Activated CD8-positive, alpha-beta T cell treated with anti-CD3 and anti-CD28 coated beads for 36 hours (primary cell): ENCODE data around the gene TOR2A. TPM values are rescaled to one million over a fixed set of nuclear protein-coding genes. Genes with fewer than 3 reads are reported as not detected.
A peak's percentile ranks its signal among the peaks of the same experiment; 100 is the strongest.

Experiments used
- ATAC-seq: fragments of 200-7000 bp; cut with Tn5 transposase; one replicate; pipeline ENCODE4 v1.10.0; 2021; ENCODE audit warnings: mild to moderate bottlenecking, moderate library complexity
- CTCF ChIA-PET: fragments of 350-600 bp; sonication (Branson Sonifier 250); formaldehyde crosslinking; loops from one replicate; lab custom pipeline; 2021; ENCODE audit warnings: antibody characterized with exemption; lab: Charles Lee
- POLR2A ChIA-PET: fragments of 350-600 bp; sonication (Branson Sonifier 250); formaldehyde crosslinking; loops from one replicate; lab custom pipeline; 2021; ENCODE audit warnings: antibody characterized with exemption; lab: Charles Lee
- DNase-seq: peaks from one replicate; pipeline ENCODE4 v3.0.0-alpha.2; 2020
- H3K27ac Mint-ChIP-seq: one replicate; pipeline ENCODE4 v1.8.0; 2021; ENCODE audit warnings: mild to moderate bottlenecking, mixed read lengths
- H3K27me3 Mint-ChIP-seq: one replicate; pipeline ENCODE4 v1.8.0; 2021; ENCODE audit warnings: mixed read lengths
- H3K36me3 Mint-ChIP-seq: one replicate; pipeline ENCODE4 v1.8.0; 2021; ENCODE audit warnings: low read depth, mixed read lengths
- H3K4me1 Mint-ChIP-seq: one replicate; pipeline ENCODE4 v1.8.0; 2021; ENCODE audit warnings: low read depth, mixed read lengths
- H3K4me3 Mint-ChIP-seq: one replicate; pipeline ENCODE4 v1.8.0; 2021; ENCODE audit warnings: mild to moderate bottlenecking, moderate library complexity, mixed read lengths
- H3K9me3 Mint-ChIP-seq: one replicate; pipeline ENCODE4 v1.8.0; 2021; ENCODE audit warnings: mixed read lengths
- intact Hi-C: fragments of 100-400 bp; cut with micrococcal nuclease; formaldehyde crosslinking; loops from one replicate; pipeline ENCODE4 v1.10.0; 2022
- total RNA-seq, 2 experiments: library from RNA; stranded (reverse); gene quantifications; one replicate each; pipeline ENCODE4 v1.2.3, GENCODE V29; 2021
- TF ChIP-seq, protein P1 (sequence below): fragments of 200-600 bp; IDR thresholded peaks from one replicate; pipeline ENCODE4 v1.8.0; 2022; ENCODE audit warnings: antibody characterized with exemption, mild to moderate bottlenecking

Gene TOR2A
- total RNA-seq, 2 experiments from 2014 or later = 14.4 to 16.1 TPM

DNA sequence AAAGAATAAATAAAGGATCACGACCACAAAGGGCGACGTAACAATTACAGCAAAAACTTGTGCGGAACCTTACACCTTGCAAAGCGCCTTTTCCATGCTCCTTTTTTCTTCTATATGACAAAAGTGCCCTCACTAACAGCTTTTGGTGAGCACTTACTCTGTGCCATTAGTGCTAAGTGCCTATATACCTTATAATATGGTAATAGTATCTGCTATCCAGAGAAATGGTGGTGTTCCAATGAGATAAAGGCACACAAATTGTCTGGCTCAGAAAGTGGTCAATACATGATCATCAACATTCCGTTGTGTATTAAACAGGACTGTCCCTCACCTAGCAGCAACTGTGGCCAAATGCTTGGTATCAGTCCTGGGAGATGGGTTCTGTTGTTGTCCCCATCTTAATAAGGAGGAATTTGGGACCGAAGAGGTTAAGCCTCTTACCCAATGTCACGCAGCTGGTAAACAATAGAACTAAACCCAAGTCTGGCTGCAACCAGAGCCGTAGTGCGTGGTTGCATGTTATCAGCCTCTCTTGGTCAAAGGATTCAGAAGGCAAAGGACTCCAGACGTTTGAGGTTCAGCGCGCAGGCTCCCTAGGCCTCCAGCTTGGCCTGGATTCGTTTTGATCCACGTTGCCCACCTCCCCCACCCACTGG lies 564 bp upstream of the TOR2A start:
- Mint-ChIP-seq H3K27ac (peak overlapping the region; percentile 86), H3K4me3 (peak overlapping the region; percentile 77), H3K36me3 (peaks cover 2% of the 10 kb centered on the region), H3K4me1 (peaks cover 15% of the 10 kb centered on the region), H3K9me3 (no peaks in the 10 kb centered on the region), H3K27me3 (no peaks in the 10 kb centered on the region)
- intact Hi-C loops = loop anchor here (5.0 to 10.0 kb wide), 3 partner anchors 47 to 231 kb away; no protein-coding TSS in a partner anchor
- DNase-seq = no peak
- ChIA-PET CTCF (interaction anchor here (0.7 to 5.1 kb wide), 45 partner anchors 8 to 290 kb away, joined by 3 to 62 read pairs (median 7); partner anchors contain the start of genes CDK9, CFAP157, ENG and PTRH1), POLR2A (interaction anchor here (0.8 to 2.2 kb wide), 9 partner anchors 9 to 185 kb away, joined by 4 to 13 read pairs (median 8); partner anchors contain the start of genes CDK9, PTRH1, SH2D3C and TTC16)
- TF ChIP-seq, protein P1, sequence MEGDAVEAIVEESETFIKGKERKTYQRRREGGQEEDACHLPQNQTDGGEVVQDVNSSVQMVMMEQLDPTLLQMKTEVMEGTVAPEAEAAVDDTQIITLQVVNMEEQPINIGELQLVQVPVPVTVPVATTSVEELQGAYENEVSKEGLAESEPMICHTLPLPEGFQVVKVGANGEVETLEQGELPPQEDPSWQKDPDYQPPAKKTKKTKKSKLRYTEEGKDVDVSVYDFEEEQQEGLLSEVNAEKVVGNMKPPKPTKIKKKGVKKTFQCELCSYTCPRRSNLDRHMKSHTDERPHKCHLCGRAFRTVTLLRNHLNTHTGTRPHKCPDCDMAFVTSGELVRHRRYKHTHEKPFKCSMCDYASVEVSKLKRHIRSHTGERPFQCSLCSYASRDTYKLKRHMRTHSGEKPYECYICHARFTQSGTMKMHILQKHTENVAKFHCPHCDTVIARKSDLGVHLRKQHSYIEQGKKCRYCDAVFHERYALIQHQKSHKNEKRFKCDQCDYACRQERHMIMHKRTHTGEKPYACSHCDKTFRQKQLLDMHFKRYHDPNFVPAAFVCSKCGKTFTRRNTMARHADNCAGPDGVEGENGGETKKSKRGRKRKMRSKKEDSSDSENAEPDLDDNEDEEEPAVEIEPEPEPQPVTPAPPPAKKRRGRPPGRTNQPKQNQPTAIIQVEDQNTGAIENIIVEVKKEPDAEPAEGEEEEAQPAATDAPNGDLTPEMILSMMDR = no peak
- ATAC-seq = no peak

DNA sequence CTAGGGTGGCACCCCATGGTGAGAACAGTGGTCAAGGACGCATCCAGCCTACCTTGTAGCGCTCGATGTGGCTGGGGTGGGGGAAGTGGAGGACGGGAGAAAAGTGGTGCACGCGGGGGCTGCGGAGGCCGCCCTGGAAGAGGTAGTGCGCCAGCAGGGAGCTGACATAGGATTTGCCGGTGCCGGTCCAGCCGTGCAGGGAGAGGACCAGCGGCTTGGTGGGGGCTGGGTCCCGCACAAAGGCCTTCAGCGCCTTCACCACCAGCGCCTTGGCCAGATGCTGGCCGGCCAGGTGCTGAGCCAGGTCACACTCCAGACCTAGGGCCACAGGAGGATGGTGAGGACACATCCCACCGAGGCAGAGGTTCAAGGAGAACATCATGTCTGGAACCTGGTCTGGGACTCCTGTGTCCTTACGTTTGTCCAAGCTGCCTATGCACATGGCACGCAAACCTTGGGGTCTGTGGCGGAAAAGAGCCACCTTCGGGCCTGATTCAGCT lies 797 bp downstream of the TOR2A start:
- Mint-ChIP-seq H3K27me3 (no peaks in the 10 kb centered on the region), H3K9me3 (no peaks in the 10 kb centered on the region), H3K27ac (peak overlapping the region; percentile 82), H3K4me3 (peak overlapping the region; percentile 77), H3K36me3 (peaks cover 2% of the 10 kb centered on the region), H3K4me1 (peaks cover 15% of the 10 kb centered on the region)
- POLR2A ChIA-PET = interaction anchor here (0.6 to 2.6 kb wide), 22 partner anchors 9 to 284 kb away, joined by 3 to 13 read pairs (median 4); partner anchors contain the start of genes CDK9, LRSAM1, PTRH1 and RPL12
- CTCF ChIA-PET = interaction anchor here (0.6 to 5.1 kb wide), 66 partner anchors 8 to 291 kb away, joined by 3 to 62 read pairs (median 5); partner anchors contain the start of genes CDK9, CFAP157, ENG and PTRH1
- DNase-seq (no peak), ATAC-seq (no peak)
- TF ChIP-seq, protein P1 = no peak
- intact Hi-C loops = loop anchor here (5.0 to 10.0 kb wide), 2 partner anchors 142 to 229 kb away; no protein-coding TSS in a partner anchor

DNA sequence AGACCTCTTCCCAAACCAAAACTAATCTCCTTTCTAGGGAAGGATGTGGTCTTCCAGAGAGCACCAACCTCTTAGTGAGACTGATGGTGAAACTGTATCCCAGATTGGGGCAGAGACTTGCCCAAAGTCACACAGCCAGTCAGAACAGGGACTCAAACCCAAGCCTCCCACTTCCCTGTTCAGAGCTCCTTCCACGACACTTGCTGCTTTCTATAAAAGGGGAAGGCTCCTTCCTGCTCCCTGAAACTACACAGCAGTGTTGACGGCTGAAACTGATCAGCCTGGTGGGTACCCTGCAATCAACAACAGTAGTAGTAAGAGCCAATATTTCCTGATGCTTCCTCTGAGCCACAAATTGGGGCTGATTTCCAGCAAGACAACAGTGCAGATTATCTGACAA lies 1.5 kb downstream of the TOR2A start:
- peak overlapping the region; percentile 77 for H3K4me3 Mint-ChIP-seq
- peak overlapping the region; percentile 82 for H3K27ac Mint-ChIP-seq
- intact Hi-C loops = loop anchor here (5.0 to 10.0 kb wide), 2 partner anchors 141 to 229 kb away; no protein-coding TSS in a partner anchor
- ChIA-PET CTCF (interaction anchor here (0.7 to 5.1 kb wide), 18 partner anchors 14 to 230 kb away, joined by 3 to 62 read pairs (median 10); partner anchors contain the start of genes CDK9, PTRH1, ST6GALNAC4 and TTC16), POLR2A (interaction anchor here (1.2 to 2.6 kb wide), 3 partner anchors 135 to 283 kb away, joined by 3 to 10 read pairs (median 3); partner anchors contain the start of genes LRSAM1 and RPL12)
- H3K4me1 Mint-ChIP-seq = peaks cover 15% of the 10 kb centered on the region
- H3K9me3 Mint-ChIP-seq = no peaks in the 10 kb centered on the region
- DNase-seq (no peak), ATAC-seq (no peak)
- H3K36me3 Mint-ChIP-seq = peaks cover 2% of the 10 kb centered on the region
- H3K27me3 Mint-ChIP-seq = no peaks in the 10 kb centered on the region
- TF ChIP-seq, protein P1 = no peak

DNA sequence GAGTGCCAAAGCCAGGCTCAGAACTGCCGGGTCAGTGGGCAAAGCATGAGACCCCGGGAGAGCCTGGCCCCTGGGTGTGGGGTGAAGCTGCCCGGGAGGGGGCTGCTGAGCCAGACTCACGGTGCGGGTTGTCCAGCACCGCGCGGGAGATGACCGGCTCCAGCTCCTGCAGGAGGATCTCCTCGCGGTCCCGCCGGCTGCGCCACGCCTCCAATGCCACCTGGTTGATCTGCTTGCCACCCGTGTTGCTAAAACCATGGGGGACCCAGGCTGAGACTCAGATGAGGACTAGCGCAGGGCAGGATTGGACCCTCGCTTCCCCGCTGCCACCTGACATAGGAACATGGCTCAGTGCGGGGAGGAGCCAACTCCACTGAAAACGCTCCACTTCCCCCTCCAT lies 2.6 kb downstream of the TOR2A start:
- DNase-seq (no peak), ATAC-seq (no peak)
- Mint-ChIP-seq H3K27me3 (no peaks in the 10 kb centered on the region), H3K36me3 (peaks cover 2% of the 10 kb centered on the region), H3K9me3 (no peaks in the 10 kb centered on the region), H3K27ac (no peak overlapping the region), H3K4me3 (no peak overlapping the region), H3K4me1 (peaks cover 15% of the 10 kb centered on the region)
- TF ChIP-seq, protein P1 = no peak
- intact Hi-C loops = loop anchor here (5.0 to 10.0 kb wide), 2 partner anchors 140 to 228 kb away; no protein-coding TSS in a partner anchor
- POLR2A ChIA-PET = interaction anchor here (2.6 kb wide), 1 partner anchor 282 kb away, joined by 10 read pairs; the partner anchor contains the start of genes LRSAM1 and RPL12
- CTCF ChIA-PET = interaction anchor here (0.9 to 5.1 kb wide), 4 partner anchors 17 to 228 kb away, joined by 3 to 49 read pairs (median 5); partner anchors contain the start of genes PTRH1 and TTC16
